Measurements from ENCODE around the gene GARIN5B.
A peak's percentile ranks its signal among the peaks of the same experiment; 100 is the strongest.

GRCh38 chr19:55373993-55374757 lies 11.1 kb upstream of the GARIN5B start:
- TF ChIP-seq POLR2A (IDR thresholded peaks at IDR 0.05; ENCODE audit: low read depth, low read length) (no peak), USF2 (IDR thresholded peaks at IDR 0.05; ENCODE audit: low read depth, low read length) (no peak), RCOR1 (IDR thresholded peaks at IDR 0.05; ENCODE audit: insufficient replicate concordance, low read length) (no peak), BHLHE40 (IDR thresholded peaks at IDR 0.05; ENCODE audit: low read depth, low read length) (no peak), RAD21 (IDR thresholded peaks at IDR 0.05; ENCODE audit: low read length) (no peak), MAZ (IDR thresholded peaks at IDR 0.05; ENCODE audit: borderline replicate concordance, low read depth, low read length) (peak; percentile 70), MXI1 (IDR thresholded peaks at IDR 0.05; ENCODE audit: borderline replicate concordance, low read depth, low read length) (no peak), SMC3 (IDR thresholded peaks at IDR 0.05; ENCODE audit: low read depth, low read length) (no peak), CEBPB (IDR thresholded peaks at IDR 0.05; ENCODE audit: low read depth, low read length) (no peak), FOS (IDR thresholded peaks at IDR 0.05; ENCODE audit: low read depth, low read length) (peak; percentile 34; the same call in 1 of the 2 replicates), CHD1 (IDR thresholded peaks at IDR 0.05; ENCODE audit: low read depth, low read length) (no peak), RFX5 (IDR thresholded peaks at IDR 0.05; ENCODE audit: low read depth, low read length) (no peak)
- TF ChIP-seq, protein P1, sequence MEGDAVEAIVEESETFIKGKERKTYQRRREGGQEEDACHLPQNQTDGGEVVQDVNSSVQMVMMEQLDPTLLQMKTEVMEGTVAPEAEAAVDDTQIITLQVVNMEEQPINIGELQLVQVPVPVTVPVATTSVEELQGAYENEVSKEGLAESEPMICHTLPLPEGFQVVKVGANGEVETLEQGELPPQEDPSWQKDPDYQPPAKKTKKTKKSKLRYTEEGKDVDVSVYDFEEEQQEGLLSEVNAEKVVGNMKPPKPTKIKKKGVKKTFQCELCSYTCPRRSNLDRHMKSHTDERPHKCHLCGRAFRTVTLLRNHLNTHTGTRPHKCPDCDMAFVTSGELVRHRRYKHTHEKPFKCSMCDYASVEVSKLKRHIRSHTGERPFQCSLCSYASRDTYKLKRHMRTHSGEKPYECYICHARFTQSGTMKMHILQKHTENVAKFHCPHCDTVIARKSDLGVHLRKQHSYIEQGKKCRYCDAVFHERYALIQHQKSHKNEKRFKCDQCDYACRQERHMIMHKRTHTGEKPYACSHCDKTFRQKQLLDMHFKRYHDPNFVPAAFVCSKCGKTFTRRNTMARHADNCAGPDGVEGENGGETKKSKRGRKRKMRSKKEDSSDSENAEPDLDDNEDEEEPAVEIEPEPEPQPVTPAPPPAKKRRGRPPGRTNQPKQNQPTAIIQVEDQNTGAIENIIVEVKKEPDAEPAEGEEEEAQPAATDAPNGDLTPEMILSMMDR (conservative IDR thresholded peaks at IDR 0.05; ENCODE audit: low read depth, low read length): no peak
